Measurements from ENCODE around the gene IST1.
"Not testable (repeated sequence)": the region's sequence is repeated elsewhere in the genome, so short reads cannot be mapped to it uniquely, and the experiment has no call there.

Gene IST1

DNA sequence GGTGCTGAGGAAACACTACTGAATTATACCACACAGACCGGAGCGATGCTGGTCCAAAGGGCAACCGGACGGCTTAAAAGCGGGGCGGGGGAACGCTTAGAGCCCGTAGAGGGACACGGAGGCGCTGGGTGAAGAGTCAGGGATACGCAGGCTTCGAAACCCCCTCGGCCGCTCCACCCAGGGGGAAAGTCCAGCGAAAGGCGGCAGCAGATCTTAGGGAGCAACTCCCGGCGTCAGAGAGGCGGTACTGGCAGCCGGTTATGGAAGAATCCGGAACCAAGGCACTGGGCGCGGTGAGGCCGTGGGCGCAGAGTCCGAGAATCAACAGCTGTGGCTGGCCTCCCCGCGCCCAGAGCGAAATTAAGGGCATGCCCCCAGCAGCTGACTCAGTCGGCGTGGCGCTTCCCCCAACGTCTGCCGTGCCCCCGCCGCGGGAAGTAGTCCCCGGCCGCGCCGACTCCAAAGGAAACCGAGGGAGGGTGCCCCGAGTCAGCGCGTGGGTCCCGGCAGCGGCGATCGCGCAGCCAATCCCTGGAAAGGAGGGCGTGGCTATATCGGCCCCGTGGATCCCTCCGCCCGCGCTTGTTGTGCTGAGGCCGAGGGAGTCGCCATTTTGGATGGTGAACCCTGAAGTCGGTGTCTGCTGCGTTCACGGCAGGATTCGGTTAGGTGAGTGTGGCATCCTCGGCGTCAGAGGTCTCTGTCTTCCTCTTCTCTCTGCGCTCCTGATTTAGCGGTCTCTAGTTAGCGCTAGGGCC lies at the start of gene IST1:
Gene IST1, plus strand, starts transcription at position 611 of the 758 bp plus-strand sequence. CDS start 20,110 bp downstream, outside the sequence.
- DNase-seq (ENCODE audit: low read depth in 3 of 3): peak; percentile 97 to 98 (median 97)

- peak; percentile 85 to 88 (median 87) for DNase-seq (ENCODE audit: low read depth in 3 of 3)
Measured at GRCh38 chr16:71845639-71846430, 49.5 kb upstream of the IST1 start, which contains the start of gene ATXN1L. ATXN1L (plus strand) TSS chr16:71845976; CDS start chr16:71849741, 3,765 bp downstream.

DNA sequence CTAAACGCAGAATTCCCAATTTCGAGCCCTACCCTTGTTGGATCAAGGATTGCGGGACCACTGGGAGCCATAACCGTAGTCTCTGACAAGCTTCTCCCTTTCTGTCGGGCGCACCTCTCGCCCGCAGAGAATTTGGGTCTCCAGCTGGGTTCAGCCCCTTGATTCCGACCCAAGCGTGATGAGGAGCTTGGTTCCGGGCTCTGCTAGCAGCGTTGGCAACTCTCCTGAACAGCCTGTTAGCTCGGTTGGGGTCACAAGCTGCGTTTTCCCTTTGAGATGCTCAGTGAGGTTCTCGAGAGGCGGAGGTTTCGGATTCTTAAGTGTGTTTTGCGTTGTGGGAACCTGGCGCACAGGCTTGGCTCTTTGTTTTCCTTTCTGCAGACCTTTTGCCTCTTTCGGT lies 48.9 kb upstream of the IST1 start:
- no peak for DNase-seq (ENCODE audit: low read depth in 3 of 3)

DNA sequence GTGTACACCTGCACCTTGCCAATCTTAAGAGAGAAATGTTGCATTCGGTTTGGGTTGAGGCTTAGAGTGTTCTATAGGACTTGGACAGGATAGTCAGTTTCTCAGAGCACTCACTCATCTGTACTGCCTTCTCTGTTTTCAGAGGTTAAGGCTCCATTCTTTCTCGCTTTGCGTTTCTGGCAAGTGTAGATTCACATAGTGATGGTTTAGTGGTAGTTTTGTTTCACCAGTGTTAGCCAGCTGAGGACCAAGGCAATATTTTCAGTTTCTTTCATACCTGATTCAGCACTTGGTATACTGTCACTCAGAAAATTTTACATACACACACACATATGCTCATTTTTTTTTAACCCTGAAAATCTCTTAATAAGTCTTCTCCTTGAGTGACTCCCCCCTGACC lies 48.2 kb upstream of the IST1 start:
- DNase-seq (ENCODE audit: low read depth in 3 of 3): no peak

DNA sequence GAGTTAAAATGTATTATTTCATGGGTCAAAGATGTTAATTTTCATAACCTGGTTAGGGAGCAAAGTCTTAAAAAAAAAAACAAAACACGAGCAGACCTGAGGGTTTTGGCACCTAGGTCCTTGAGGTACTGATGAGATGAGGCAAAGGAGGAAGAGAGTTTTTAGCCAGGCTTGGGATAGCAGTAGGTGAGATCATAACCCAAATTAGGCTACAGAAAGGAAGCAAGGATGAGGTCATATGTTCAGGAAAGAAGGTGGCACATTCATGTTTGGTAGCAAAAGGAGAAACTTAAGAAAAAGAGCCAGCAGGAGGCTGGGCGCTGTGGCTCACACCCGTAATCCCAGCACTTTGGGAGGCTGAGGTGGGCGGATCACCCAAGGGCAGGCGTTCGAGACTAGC lies 46.7 kb upstream of the IST1 start:
- no peak for DNase-seq (ENCODE audit: low read depth in 3 of 3)

GRCh38 chr16:71851746-71852145 lies 43.6 kb upstream of the IST1 start:
- DNase-seq (ENCODE audit: low read depth in 3 of 3): no peak

- no peak for DNase-seq (ENCODE audit: low read depth in 3 of 3)
Measured at GRCh38 chr16:71852158-71852557, 43.2 kb upstream of the IST1 start.

- no peak for DNase-seq (ENCODE audit: low read depth in 3 of 3)
Measured at GRCh38 chr16:71852561-71852960, 42.8 kb upstream of the IST1 start.

DNA sequence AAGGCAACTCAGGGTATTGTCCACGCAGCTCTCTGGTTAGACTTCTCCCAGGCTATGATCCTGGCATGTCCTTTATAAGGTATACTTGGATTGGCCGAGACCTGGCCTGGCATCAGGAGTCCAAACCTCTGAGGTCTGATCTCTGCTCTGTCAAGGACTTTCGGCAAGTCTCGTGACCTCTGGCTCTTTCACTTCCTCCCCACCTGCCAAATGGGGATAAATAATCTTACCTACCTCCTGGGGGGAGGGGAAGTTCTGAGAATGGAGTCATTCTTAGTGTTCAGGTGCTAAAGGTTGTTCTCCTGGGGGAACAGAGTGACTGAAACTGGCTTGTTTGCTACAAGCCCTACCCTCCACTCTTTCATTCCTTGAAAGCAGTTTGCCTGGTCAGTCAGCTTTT lies 41.9 kb upstream of the IST1 start:
- no peak for DNase-seq (ENCODE audit: low read depth in 3 of 3)

DNA sequence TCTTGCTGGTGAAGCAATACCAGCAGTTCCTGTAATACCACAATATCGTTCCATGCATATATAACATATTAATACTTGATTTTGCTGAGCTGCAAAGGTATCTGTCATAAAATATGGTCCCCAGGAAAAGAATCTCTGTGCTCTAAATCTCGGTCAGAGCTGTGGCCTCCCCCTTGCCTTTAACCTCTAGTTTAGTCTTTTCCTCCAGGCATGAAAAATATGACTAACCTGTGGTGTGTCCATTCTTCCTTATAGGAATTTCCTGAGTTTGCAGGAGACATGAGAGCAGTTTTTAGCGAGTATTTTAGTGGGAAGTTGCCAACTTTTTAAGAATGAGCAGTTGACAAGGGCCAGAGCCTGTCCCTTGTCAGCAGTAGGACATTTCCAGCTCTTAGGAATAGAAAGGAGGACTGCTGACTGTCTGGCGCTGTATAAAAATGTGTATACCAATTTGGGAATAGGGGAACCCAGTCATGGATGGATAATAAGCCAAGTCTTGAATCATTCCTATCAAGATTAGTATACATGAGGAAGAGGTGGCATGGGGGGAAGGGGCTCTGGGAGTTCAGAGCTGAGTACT lies 40.9 kb upstream of the IST1 start:
- DNase-seq (ENCODE audit: low read depth in 3 of 3): no peak

GRCh38 chr16:71855937-71856662 lies 39.2 kb upstream of the IST1 start:
- DNase-seq (ENCODE audit: low read depth in 3 of 3): no peak

DNA sequence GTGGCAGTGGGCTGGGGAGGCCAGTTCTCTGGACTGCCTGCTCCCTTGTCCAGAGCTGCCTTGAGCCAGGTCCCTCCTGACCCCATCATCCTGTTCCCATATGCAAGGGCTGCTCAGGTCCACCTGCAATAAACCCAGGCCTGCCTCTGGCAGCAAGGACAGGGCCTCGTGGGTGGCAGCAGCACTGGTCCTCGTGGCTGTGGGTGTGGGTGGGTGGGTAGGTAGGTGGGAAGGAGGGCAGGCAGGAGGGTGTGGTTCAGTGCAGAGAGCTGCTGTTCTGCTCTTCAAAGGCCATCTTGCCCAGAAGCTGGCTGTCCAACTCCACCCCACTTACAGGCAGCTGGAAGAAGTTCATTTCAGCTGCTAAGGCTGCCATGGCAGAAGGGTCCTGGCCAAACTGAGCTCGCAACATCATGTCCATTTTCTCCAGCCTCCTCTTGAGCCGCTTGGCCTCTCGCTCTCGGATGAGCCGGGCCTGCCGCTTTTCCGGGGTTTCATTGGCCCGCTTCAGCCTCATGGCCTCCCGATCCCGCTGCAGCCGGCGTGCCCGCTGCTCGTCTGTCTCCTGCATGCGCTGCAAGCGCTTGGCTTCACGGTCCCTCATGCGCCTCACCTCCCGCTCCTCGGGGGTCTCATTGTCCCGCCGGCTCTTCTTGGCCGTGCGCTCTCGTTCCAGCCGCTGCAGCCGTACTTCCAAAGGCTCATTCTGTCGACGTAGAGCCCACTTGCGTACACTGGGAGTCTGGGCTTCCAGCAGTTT lies 35.4 kb upstream of the IST1 start:
- DNase-seq (ENCODE audit: low read depth in 3 of 3): no peak

GRCh38 chr16:71863995-71864394 lies 31.3 kb upstream of the IST1 start:
- DNase-seq (ENCODE audit: low read depth in 3 of 3): no peak

DNA sequence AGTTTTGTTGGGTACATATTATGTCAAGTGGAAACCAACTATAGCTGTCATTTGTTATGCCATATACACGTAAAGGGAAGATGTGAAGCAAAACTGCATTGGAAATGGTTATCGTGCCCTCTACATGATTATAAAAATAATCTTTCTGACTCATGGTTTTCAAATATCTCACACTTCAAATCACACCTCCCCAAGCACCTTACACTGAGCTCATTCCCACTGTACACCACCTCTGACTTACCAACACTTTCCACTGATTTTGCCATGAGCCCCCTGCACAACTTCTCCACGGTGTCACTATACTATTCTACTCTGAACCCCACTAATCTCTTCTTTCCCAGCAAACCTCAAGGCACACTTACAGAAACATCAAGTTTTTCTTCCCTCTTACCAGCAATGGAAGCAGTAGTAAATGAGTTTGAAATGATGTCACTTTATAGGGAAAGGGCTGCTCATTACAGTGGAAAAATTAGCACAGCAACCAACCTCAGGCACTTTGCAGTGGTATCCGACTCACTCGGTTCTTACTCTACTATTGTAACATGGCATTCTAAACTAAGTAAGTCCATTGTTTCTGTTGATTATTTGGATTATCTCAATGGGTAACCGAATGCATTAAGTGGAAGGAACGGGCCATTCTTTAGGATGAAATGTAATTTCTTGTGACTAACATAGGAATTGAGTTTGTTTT lies 30.0 kb upstream of the IST1 start:
- DNase-seq (ENCODE audit: low read depth in 3 of 3): no peak

DNA sequence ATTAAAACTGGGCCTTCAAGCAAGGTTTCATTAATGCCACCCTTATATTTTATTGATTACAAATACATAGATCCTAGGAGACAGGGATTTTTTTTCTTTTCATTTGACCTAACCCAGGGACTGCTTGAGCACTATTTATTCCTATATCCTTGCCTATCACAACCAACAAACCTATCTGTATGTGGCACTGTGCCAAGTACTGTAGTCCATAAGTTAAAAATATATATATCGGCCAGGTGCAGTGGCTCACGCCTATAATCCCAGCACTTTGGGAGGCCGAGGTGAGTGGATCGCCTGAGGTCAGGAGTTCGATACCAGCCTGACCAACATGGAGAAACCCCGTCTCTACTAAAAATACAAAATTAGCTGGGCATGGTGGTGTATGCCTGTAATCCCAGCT lies 28.2 kb upstream of the IST1 start:
- not testable (repeated sequence) for DNase-seq (ENCODE audit: low read depth in 3 of 3)

DNA sequence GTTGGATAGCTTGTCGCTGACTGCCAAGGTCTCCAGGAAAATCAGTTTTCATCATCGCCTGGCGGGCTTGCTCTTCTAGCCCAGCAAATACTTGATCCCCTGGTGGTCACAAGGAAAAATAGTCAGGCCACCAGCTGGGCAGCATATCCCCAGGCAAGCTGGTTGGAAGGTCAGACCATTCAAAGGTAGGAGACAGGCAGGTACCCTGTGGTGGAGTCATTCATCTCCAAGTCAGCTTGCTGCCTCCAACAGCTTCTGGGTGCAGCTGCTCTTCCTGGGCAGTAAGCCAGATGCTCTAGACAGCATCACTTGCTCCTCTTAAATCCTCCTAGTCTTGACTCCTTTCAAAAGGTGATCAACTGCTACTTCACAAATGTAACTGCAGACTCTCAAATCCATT lies 27.4 kb upstream of the IST1 start:
- no peak for DNase-seq (ENCODE audit: low read depth in 3 of 3)

DNA sequence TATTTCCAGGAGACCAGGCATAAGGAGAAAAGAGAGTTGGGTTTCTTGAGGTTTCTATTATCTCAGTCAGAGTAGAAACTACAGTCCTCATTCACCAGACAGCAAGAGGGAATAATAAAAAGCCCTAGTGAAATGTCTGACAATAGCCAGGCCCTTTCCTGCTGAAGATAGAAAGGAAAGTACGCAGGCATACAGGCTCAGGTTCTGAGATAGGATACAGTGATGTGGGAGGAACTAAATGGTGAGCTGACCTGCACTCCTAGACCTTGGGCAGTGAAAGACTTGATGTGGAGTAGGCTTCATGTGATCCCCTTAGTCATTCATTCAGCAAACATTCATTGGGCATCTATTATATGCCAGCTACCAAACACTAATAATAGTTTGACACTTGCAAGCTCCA lies 26.2 kb upstream of the IST1 start:
- no peak for DNase-seq (ENCODE audit: low read depth in 3 of 3)

DNA sequence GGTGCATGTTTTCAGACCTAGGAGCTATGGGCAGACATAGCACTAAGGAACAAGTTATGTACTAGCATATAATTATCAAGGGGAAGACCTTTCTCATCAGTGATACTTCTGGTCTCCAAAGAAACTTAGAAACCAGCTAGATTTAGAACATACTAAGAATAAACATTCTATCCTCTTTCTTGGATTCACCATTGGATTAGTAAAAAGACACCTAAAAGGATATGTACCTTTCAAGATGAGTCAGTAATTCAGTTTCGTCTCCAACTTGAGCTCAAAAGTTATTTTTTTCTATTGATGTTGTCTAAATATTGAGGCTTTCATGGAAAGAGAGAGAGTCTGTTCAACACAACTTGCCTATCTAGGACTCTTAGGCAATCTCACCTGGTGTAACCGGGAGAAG lies 24.5 kb upstream of the IST1 start:
- no peak for DNase-seq (ENCODE audit: low read depth in 3 of 3)

DNA sequence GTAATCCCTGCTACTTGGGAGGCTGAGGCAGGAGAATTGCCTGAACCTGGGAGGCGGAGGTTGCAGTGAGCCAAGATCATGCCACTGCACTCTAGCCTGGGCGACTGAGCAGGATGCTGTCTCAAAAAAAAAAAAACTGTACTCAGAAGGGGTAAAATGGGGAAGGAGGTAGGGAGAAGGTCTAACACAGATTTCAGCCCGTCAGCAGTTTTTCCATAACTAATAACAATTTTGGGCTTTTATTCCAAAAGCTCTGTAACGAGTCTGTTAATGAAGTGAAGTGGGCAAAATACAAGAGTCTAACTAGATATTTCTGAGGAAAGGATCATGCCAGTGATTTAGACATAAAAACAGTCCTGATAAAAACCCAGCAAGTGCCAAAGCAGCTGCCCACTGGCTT lies 22.1 kb upstream of the IST1 start:
- DNase-seq (ENCODE audit: low read depth in 3 of 3): no peak

DNA sequence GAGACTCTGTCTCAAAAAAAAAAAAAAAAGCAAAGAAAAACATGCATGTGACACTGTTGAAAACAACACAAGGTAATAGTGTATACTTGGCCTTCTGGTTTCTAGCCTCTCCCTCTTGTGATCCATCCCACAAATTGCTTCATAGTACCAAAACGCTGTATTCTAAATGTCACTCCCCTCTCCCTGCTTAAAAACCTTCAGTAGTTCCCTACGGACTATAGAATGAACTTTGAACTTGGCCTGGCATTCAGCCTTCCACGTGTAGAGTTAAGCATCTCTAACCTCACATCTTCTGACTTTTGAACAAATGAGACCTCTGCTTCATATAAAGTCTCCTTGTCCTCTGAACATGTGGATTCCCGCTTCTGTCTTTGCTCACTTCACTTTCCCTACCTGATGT lies 16.4 kb upstream of the IST1 start:
- DNase-seq (ENCODE audit: low read depth in 3 of 3): no peak

DNA sequence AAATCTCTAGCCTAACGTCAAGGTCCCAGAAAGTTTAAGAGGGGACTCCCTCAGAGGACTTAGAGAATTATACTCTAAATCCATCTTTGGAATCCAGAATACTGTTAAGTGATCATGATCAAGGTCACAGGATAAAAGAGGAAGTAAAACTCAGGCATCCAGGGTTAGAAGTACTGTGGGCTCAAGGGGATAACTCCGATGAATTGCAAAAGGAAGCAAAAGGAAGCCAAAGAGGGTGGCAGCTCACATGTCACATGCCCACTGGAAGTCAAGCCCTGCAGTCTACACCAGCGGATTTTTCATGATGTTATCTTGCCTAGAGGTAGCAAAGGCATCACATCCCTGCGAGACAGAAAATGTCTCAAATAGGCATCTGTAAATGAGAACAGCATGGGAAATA lies 15.2 kb upstream of the IST1 start:
- no peak for DNase-seq (ENCODE audit: low read depth in 3 of 3)
